DND-41 (cell line): ENCODE data around the gene TBX4.

Experiments
- ATAC-seq: fragments of 200-7000 bp; cut with Tn5 transposase; 3 replicates; pipeline ENCODE4 v1.9.1; 2021; ENCODE audit warnings: low read depth; ENCODE audit not compliant: insufficient read depth
- DNase-seq: peaks from one replicate; pipeline ENCODE4 v3.0.0-alpha.2; 2020
- H2AFZ ChIP-seq: 2 replicates; pipeline ENCODE4 v1.6.0; 2012; ENCODE audit warnings: low read depth, low read length
- H3K27ac ChIP-seq: 2 replicates; pipeline ENCODE4 v1.5.1; 2012; ENCODE audit warnings: low read length, inconsistent platforms
- H3K27me3 ChIP-seq: fragments of 200-600 bp; sonication (generic); 2 replicates; pipeline ENCODE4 v1.6.0; 2012; ENCODE audit warnings: low read length, mild to moderate bottlenecking, inconsistent platforms; ENCODE audit not compliant: insufficient read depth, poor library complexity
- H3K36me3 ChIP-seq: 2 replicates; pipeline ENCODE4 v1.5.1; 2012; ENCODE audit warnings: low read length, inconsistent platforms; ENCODE audit not compliant: insufficient read depth
- H3K4me1 ChIP-seq: 2 replicates; pipeline ENCODE4 v1.5.1; 2012; ENCODE audit warnings: mild to moderate bottlenecking, low read length; ENCODE audit not compliant: insufficient read depth
- H3K4me2 ChIP-seq: 2 replicates; pipeline ENCODE4 v1.6.0; 2012; ENCODE audit warnings: mild to moderate bottlenecking, moderate library complexity, low read length, inconsistent platforms; ENCODE audit not compliant: insufficient read depth
- H3K4me3 ChIP-seq, 2 experiments: fragments of 200-600 bp in 1 of 2; shearing (Covaris generic) in 1 of 2; 2 replicates each; pipeline ENCODE4 v1.5.1; 2012 to 2016; ENCODE audit warnings: inconsistent platforms in 2 of 2, low read length in 2 of 2, mild to moderate bottlenecking in 2 of 2, low read depth in 1 of 2, moderate library complexity in 1 of 2
- H3K79me2 ChIP-seq: 2 replicates; pipeline ENCODE4 v1.6.0; 2012; ENCODE audit warnings: low read length, inconsistent platforms; ENCODE audit not compliant: insufficient read depth
- H3K9ac ChIP-seq: 2 replicates; pipeline ENCODE4 v1.6.0; 2012; ENCODE audit warnings: low read depth, mild to moderate bottlenecking, inconsistent platforms, low read length, moderate library complexity
- H3K9me3 ChIP-seq: 2 replicates; pipeline ENCODE4 v1.5.1; 2012; ENCODE audit warnings: low read length, moderate library complexity, mild to moderate bottlenecking, inconsistent platforms; ENCODE audit not compliant: insufficient read depth, severe bottlenecking
- H4K20me1 ChIP-seq: 2 replicates; pipeline ENCODE4 v1.6.0; 2012; ENCODE audit warnings: low read length; ENCODE audit not compliant: insufficient read depth
- CTCF ChIP-seq: IDR thresholded peaks from 2 replicates; pipeline ENCODE4 v1.5.1; 2012; ENCODE audit warnings: borderline replicate concordance, low read length, moderate library complexity, mild to moderate bottlenecking; ENCODE audit not compliant: poor library complexity, severe bottlenecking; ENCODE audit errors: extremely low read depth
- EZH2 ChIP-seq: IDR thresholded peaks from 3 replicates; pipeline ENCODE4 v1.6.1; 2012; ENCODE audit warnings: borderline replicate concordance, low read depth, mild to moderate bottlenecking, moderate library complexity, low read length, inconsistent platforms; ENCODE audit not compliant: severe bottlenecking

The TBX4 gene

GRCh38 chr17:61406537-61406845, 45.7 kb upstream of the TBX4 start:
- no peaks in the 10 kb centered on the region for H3K79me2 ChIP-seq
- H3K4me1 ChIP-seq: no peaks in the 10 kb centered on the region
- H2AFZ ChIP-seq: no peak overlapping the region
- no peak for TF ChIP-seq EZH2
- no peak for TF ChIP-seq CTCF
- no peaks in the 10 kb centered on the region for H4K20me1 ChIP-seq
- H3K27ac ChIP-seq: no peak overlapping the region
- ATAC-seq (no peak), DNase-seq (no peak)
- H3K36me3 ChIP-seq: no peaks in the 10 kb centered on the region
- H3K27me3 ChIP-seq: peaks cover 18% of the 10 kb centered on the region
- H3K4me2 ChIP-seq: no peak overlapping the region
- H3K9ac ChIP-seq: no peak overlapping the region
- no peak overlapping the region for H3K4me3 ChIP-seq
- H3K9me3 ChIP-seq: no peaks in the 10 kb centered on the region

DNA sequence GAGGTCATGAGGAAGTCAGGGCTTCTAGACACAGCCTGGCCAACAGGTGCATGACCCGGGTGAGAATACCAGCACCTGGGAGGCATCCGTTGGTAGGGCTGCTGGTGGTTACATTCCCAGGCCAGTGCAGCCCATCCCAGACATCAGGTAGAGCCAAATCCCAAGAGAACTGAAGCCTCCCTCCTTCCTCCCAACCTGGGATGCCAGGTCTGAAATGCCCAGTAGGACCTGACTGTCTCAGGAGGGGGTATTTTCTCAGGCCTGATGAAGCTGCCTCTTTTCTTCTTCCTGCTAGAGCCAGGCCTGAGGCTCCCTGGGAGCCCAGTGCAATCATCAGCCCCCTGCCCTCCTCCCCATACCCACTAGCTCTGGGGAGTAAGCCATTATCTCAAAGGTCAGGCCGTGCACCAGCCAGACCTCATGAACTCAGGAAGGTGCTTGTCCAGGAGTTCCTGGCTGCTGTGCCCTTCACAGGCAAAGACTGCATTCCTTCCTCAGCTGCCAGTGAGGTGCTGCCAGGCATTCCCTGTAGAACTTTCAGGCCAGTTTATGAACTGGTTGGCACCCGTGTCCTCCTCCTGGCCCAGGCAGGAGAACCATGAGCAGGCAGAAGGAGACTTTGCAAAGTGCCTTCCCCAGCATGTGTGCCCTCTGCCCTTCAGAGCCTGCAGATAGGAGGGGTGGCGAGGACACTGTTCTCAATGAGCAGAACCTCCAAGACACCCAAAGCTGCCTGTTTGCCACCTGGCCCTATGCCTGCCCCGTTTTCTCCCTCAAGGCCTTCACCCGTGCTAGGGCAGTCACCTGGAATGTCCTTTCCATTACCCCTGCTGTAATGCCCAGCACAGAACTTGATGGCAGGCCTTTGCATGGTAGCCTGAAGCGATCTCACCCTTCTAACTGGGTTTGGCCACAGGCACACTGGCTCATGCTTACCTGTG, 45.0 kb upstream of the TBX4 start:
- TF ChIP-seq EZH2: no peak
- TF ChIP-seq CTCF: no peak
- H3K36me3 ChIP-seq: no peaks in the 10 kb centered on the region
- no peaks in the 10 kb centered on the region for H3K9me3 ChIP-seq
- H3K4me2 ChIP-seq: no peak overlapping the region
- no peak overlapping the region for H3K27ac ChIP-seq
- H3K4me1 ChIP-seq: peaks cover 3% of the 10 kb centered on the region
- no peak overlapping the region for H3K9ac ChIP-seq
- H3K4me3 ChIP-seq: no peak overlapping the region
- DNase-seq (no peak), ATAC-seq (no peak)
- no peaks in the 10 kb centered on the region for H4K20me1 ChIP-seq
- peaks cover 20% of the 10 kb centered on the region for H3K27me3 ChIP-seq
- no peak overlapping the region for H2AFZ ChIP-seq
- H3K79me2 ChIP-seq: no peaks in the 10 kb centered on the region

GRCh38 chr17:61408151-61409041, 43.8 kb upstream of the TBX4 start:
- H3K27me3 ChIP-seq: peaks cover 30% of the 10 kb centered on the region
- H3K79me2 ChIP-seq: no peaks in the 10 kb centered on the region
- DNase-seq: no peak
- H3K27ac ChIP-seq: no peak overlapping the region
- no peak for ATAC-seq
- H3K9me3 ChIP-seq: no peaks in the 10 kb centered on the region
- H3K4me3 ChIP-seq: no peak overlapping the region
- no peaks in the 10 kb centered on the region for H3K36me3 ChIP-seq
- H4K20me1 ChIP-seq: no peaks in the 10 kb centered on the region
- peaks cover 13% of the 10 kb centered on the region for H3K4me1 ChIP-seq
- no peak for TF ChIP-seq EZH2
- TF ChIP-seq CTCF: no peak
- no peak overlapping the region for H3K4me2 ChIP-seq
- no peak overlapping the region for H3K9ac ChIP-seq
- no peak overlapping the region for H2AFZ ChIP-seq
